CD4-positive, alpha-beta memory T cell (primary cell): ENCODE data around the gene SUN5. TPM values are rescaled to one million over a fixed set of nuclear protein-coding genes. Genes with fewer than 3 reads are reported as not detected.

Experiments used
- CTCF ChIA-PET: fragments of 350-600 bp; sonication (Branson Sonifier 250); formaldehyde crosslinking; loops from one replicate; lab custom pipeline; 2021; ENCODE audit warnings: inconsistent platforms; ENCODE audit not compliant: partially characterized antibody; lab: Charles Lee
- POLR2A ChIA-PET: fragments of 350-600 bp; sonication (Branson Sonifier 250); formaldehyde crosslinking; loops from one replicate; lab custom pipeline; 2021; ENCODE audit not compliant: partially characterized antibody; lab: Charles Lee
- DNase-seq, 5 donors: peaks; one replicate each; pipeline versions ENCODE4 v3.0.0 to v3.0.0-alpha.2; 2020 to 2022; ENCODE audit warnings: mixed read lengths in 1 of 5
- H3K27ac ChIP-seq: one replicate; pipeline ENCODE4 v1.7.0; 2013; ENCODE audit warnings: low read depth, low read length
- H3K27me3 ChIP-seq: 2 replicates; pipeline ENCODE4 v1.7.0; 2013; ENCODE audit warnings: mild to moderate bottlenecking, low read length, moderate library complexity; ENCODE audit not compliant: insufficient read depth
- H3K36me3 ChIP-seq: 2 replicates; pipeline ENCODE4 v1.7.0; 2013; ENCODE audit warnings: mild to moderate bottlenecking, low read length, moderate library complexity; ENCODE audit not compliant: insufficient read depth
- H3K4me1 ChIP-seq: 2 replicates; pipeline ENCODE4 v1.7.0; 2013; ENCODE audit warnings: mild to moderate bottlenecking, low read length, moderate library complexity; ENCODE audit not compliant: insufficient read depth
- H3K4me3 ChIP-seq, 2 donors: one replicate each; pipeline ENCODE4 v1.7.0; 2013; ENCODE audit warnings: low read length in 2 of 2, mild to moderate bottlenecking in 1 of 2
- H3K9me3 ChIP-seq, 2 donors: one replicate each; pipeline ENCODE4 v1.7.0; 2013; ENCODE audit warnings: low read length in 2 of 2, control low read depth in 1 of 2; ENCODE audit not compliant: control insufficient read depth in 1 of 2
- H3K27ac Mint-ChIP-seq, 7 donors: one replicate each; pipeline ENCODE4 v1.8.0; 2020 to 2021; ENCODE audit warnings: mixed read lengths in 7 of 7, mild to moderate bottlenecking in 6 of 7, inconsistent platforms in 3 of 7, moderate library complexity in 3 of 7
- H3K27me3 Mint-ChIP-seq, 2 donors: one replicate each; pipeline ENCODE4 v1.8.0; 2020 to 2021; ENCODE audit warnings: mixed read lengths in 2 of 2
- H3K36me3 Mint-ChIP-seq, 2 donors: one replicate each; pipeline ENCODE4 v1.8.0; 2020 to 2021; ENCODE audit warnings: mixed read lengths in 2 of 2, inconsistent platforms in 1 of 2, mild to moderate bottlenecking in 1 of 2
- H3K4me1 Mint-ChIP-seq, 4 donors: one replicate each; pipeline ENCODE4 v1.8.0; 2020 to 2021; ENCODE audit warnings: mixed read lengths in 4 of 4, mild to moderate bottlenecking in 1 of 4
- H3K4me3 Mint-ChIP-seq, 8 donors: one replicate each; pipeline ENCODE4 v1.8.0; 2020 to 2021; ENCODE audit warnings: mixed read lengths in 8 of 8, mild to moderate bottlenecking in 7 of 8, moderate library complexity in 6 of 8, inconsistent platforms in 3 of 8
- H3K9me3 Mint-ChIP-seq, 8 donors: one replicate each; pipeline ENCODE4 v1.8.0; 2020 to 2021; ENCODE audit warnings: mixed read lengths in 8 of 8, mild to moderate bottlenecking in 5 of 8, inconsistent platforms in 3 of 8, moderate library complexity in 1 of 8
- intact Hi-C: fragments of 100-400 bp; cut with micrococcal nuclease; formaldehyde crosslinking; loops from one replicate; pipeline ENCODE4 v1.15.1; 2023
- polyA plus RNA-seq, 2 donors: library from polyadenylated mRNA; unstranded; fragments of 300-500 nt; fragmentation: Illumina TruSeq; gene quantifications; one replicate each; pipeline ENCODE4 v1.2.3, GENCODE V29; 2021
- total RNA-seq, 2 experiments: library from RNA; stranded (reverse); gene quantifications; one replicate each; pipeline ENCODE4 v1.2.3, GENCODE V29; 2021

Gene SUN5
- total and polyA plus RNA-seq, 4 experiments from 2014 or later: not detected

GRCh38 chr20:33006776-33007375, 2.6 kb upstream of the SUN5 start:
- H3K27me3 ChIP-seq: no peaks in the 10 kb centered on the region
- peaks cover 11% of the 10 kb centered on the region for H3K4me1 ChIP-seq
- peak overlapping the region in 1 of 7 donors; percentile 20 for H3K27ac Mint-ChIP-seq
- H3K27ac ChIP-seq: no peak overlapping the region
- ChIA-PET CTCF (interaction anchor here (3.0 kb wide), 1 partner anchor 105 kb away, joined by 23 read pairs; no protein-coding TSS in a partner anchor), POLR2A (interaction anchor here (1.0 kb wide), 1 partner anchor 39 kb away, joined by 3 read pairs; no protein-coding TSS in a partner anchor)
- DNase-seq: no peak
- H3K9me3 ChIP-seq: peaks cover 0 to 8% of the 10 kb centered on the region in 2 donors
- no peak overlapping the region for H3K4me3 ChIP-seq
- no peak overlapping the region for H3K4me3 Mint-ChIP-seq
- H3K4me1 Mint-ChIP-seq: peaks cover 4 to 22% (median 9%) of the 10 kb centered on the region in 4 donors
- H3K9me3 Mint-ChIP-seq: peaks cover 0 to 8% (median 3%) of the 10 kb centered on the region in 8 donors
- intact Hi-C loops: loop anchor here (5.0 kb wide), 2 partner anchors 35 to 60 kb away; no protein-coding TSS in a partner anchor
- peaks cover 0 to 4% of the 10 kb centered on the region in 2 donors for H3K36me3 Mint-ChIP-seq
- H3K36me3 ChIP-seq: no peaks in the 10 kb centered on the region
- H3K27me3 Mint-ChIP-seq: no peaks in the 10 kb centered on the region

GRCh38 chr20:33005908-33006775, 1.9 kb upstream of the SUN5 start:
- Mint-ChIP-seq H3K27me3 (no peaks in the 10 kb centered on the region), H3K4me1 (peaks cover 6 to 23% (median 10%) of the 10 kb centered on the region in 4 donors), H3K36me3 (peaks cover 0 to 4% of the 10 kb centered on the region in 2 donors), H3K4me3 (no peak overlapping the region), H3K27ac (no peak overlapping the region), H3K9me3 (peaks cover 0 to 8% (median 3%) of the 10 kb centered on the region in 8 donors)
- peaks cover 0 to 8% of the 10 kb centered on the region in 2 donors for H3K9me3 ChIP-seq
- intact Hi-C loops: loop anchor here (5.0 kb wide), 2 partner anchors 34 to 59 kb away; no protein-coding TSS in a partner anchor
- ChIA-PET CTCF (interaction anchor here (1.0 to 3.0 kb wide), 5 partner anchors 38 to 104 kb away, joined by 3 to 23 read pairs (median 6); no protein-coding TSS in a partner anchor), POLR2A (interaction anchor here (1.0 to 2.1 kb wide), 2 partner anchors 38 to 39 kb away, joined by 3 to 9 read pairs; no protein-coding TSS in a partner anchor)
- DNase-seq: no peak
- H3K27me3 ChIP-seq: no peaks in the 10 kb centered on the region
- no peaks in the 10 kb centered on the region for H3K36me3 ChIP-seq
- H3K4me3 ChIP-seq: no peak overlapping the region
- H3K27ac ChIP-seq: no peak overlapping the region
- H3K4me1 ChIP-seq: peaks cover 11% of the 10 kb centered on the region

- Mint-ChIP-seq H3K4me3 (no peak overlapping the region), H3K9me3 (peaks cover 0 to 8% (median 3%) of the 10 kb centered on the region in 8 donors), H3K27me3 (no peaks in the 10 kb centered on the region), H3K4me1 (peaks cover 6 to 29% (median 14%) of the 10 kb centered on the region in 4 donors), H3K36me3 (peaks cover 0 to 4% of the 10 kb centered on the region in 2 donors), H3K27ac (peak overlapping the region in 1 of 7 donors; percentile 35)
- intact Hi-C loops: loop anchor here (5.0 kb wide), 2 partner anchors 33 to 58 kb away; no protein-coding TSS in a partner anchor
- Histone ChIP-seq H3K9me3 (peaks cover 0 to 8% of the 10 kb centered on the region in 2 donors), H3K36me3 (no peaks in the 10 kb centered on the region), H3K4me3 (no peak overlapping the region), H3K4me1 (peaks cover 11% of the 10 kb centered on the region), H3K27me3 (no peaks in the 10 kb centered on the region), H3K27ac (no peak overlapping the region)
- ChIA-PET CTCF (interaction anchor here (0.9 to 3.0 kb wide), 12 partner anchors 10 to 215 kb away, joined by 3 to 23 read pairs (median 6); no protein-coding TSS in a partner anchor), POLR2A (interaction anchor here (0.9 to 2.1 kb wide), 2 partner anchors 34 to 38 kb away, joined by 4 to 9 read pairs; no protein-coding TSS in a partner anchor)
- DNase-seq: peak in 4 of 5 donors; percentile 19 to 32 (median 28)
Observed at GRCh38 chr20:33005132-33005566, 916 bp upstream of the SUN5 start.

GRCh38 chr20:33002087-33002808, 2.0 kb downstream of the SUN5 start:
- DNase-seq: no peak
- Mint-ChIP-seq H3K27ac (peak overlapping the region in 4 of 7 donors; percentile 9 to 73 (median 28)), H3K36me3 (peaks cover 0 to 4% of the 10 kb centered on the region in 2 donors), H3K4me3 (no peak overlapping the region), H3K9me3 (peaks cover 0 to 8% (median 3%) of the 10 kb centered on the region in 8 donors), H3K27me3 (no peaks in the 10 kb centered on the region), H3K4me1 (peaks cover 11 to 36% (median 21%) of the 10 kb centered on the region in 4 donors)
- no peaks in the 10 kb centered on the region for H3K36me3 ChIP-seq
- CTCF ChIA-PET: interaction anchor here (1.3 kb wide), 1 partner anchor 56 kb away, joined by 5 read pairs; no protein-coding TSS in a partner anchor
- no peak overlapping the region for H3K4me3 ChIP-seq
- intact Hi-C loops: no loop called here
- POLR2A ChIA-PET: no interaction called here
- H3K27me3 ChIP-seq: no peaks in the 10 kb centered on the region
- peaks cover 15% of the 10 kb centered on the region for H3K4me1 ChIP-seq
- peaks cover 0 to 8% of the 10 kb centered on the region in 2 donors for H3K9me3 ChIP-seq
- H3K27ac ChIP-seq: no peak overlapping the region

GRCh38 chr20:33000802-33001466, 3.3 kb downstream of the SUN5 start:
- ChIA-PET CTCF (no interaction called here), POLR2A (no interaction called here)
- H3K4me3 Mint-ChIP-seq: no peak overlapping the region
- H3K27me3 Mint-ChIP-seq: no peaks in the 10 kb centered on the region
- H3K9me3 Mint-ChIP-seq: peaks cover 0 to 12% (median 9%) of the 10 kb centered on the region in 8 donors
- no peak for DNase-seq
- peak overlapping the region in 3 of 7 donors; percentile 15 to 74 (median 43) for H3K27ac Mint-ChIP-seq
- Histone ChIP-seq H3K27ac (no peak overlapping the region), H3K27me3 (no peaks in the 10 kb centered on the region), H3K4me1 (peaks cover 17% of the 10 kb centered on the region), H3K36me3 (no peaks in the 10 kb centered on the region), H3K4me3 (no peak overlapping the region), H3K9me3 (peaks cover 0 to 11% of the 10 kb centered on the region in 2 donors)
- peaks cover 12 to 42% (median 23%) of the 10 kb centered on the region in 4 donors for H3K4me1 Mint-ChIP-seq
- intact Hi-C loops: no loop called here
- H3K36me3 Mint-ChIP-seq: peaks cover 0 to 4% of the 10 kb centered on the region in 2 donors

- Mint-ChIP-seq H3K4me1 (peaks cover 10 to 34% (median 19%) of the 10 kb centered on the region in 4 donors), H3K4me3 (no peak overlapping the region), H3K9me3 (peaks cover 0 to 15% (median 13%) of the 10 kb centered on the region in 8 donors), H3K27ac (peak overlapping the region in 1 of 7 donors; percentile 30), H3K36me3 (peaks cover 0 to 2% of the 10 kb centered on the region in 2 donors), H3K27me3 (no peaks in the 10 kb centered on the region)
- Histone ChIP-seq H3K27me3 (no peaks in the 10 kb centered on the region), H3K27ac (no peak overlapping the region), H3K9me3 (peaks cover 0 to 9% of the 10 kb centered on the region in 2 donors), H3K4me3 (no peak overlapping the region), H3K36me3 (no peaks in the 10 kb centered on the region), H3K4me1 (peaks cover 11% of the 10 kb centered on the region)
- POLR2A ChIA-PET: interaction anchor here (1.2 kb wide), 1 partner anchor 34 kb away, joined by 3 read pairs; no protein-coding TSS in a partner anchor
- CTCF ChIA-PET: no interaction called here
- no peak for DNase-seq
- intact Hi-C loops: no loop called here
Observed at GRCh38 chr20:32999603-33000250, 4.5 kb downstream of the SUN5 start.
